Skin epidermis (tissue), 12 donors: ENCODE results near the gene RAB30.

Source experiments
- H3K27ac ChIP-seq, 21 experiments: fragments of 200-600 bp; sonication (generic) in 11 of 21; one replicate each; pipeline ENCODE4 v1.5.0; 2020; ENCODE audit warnings: mild to moderate bottlenecking in 3 of 21, inconsistent platforms in 2 of 21, moderate library complexity in 2 of 21
- H3K4me3 ChIP-seq, 7 experiments: fragments of 200-600 bp; sonication (generic) in 2 of 7; one replicate each; pipeline ENCODE4 v1.5.0; 2020; ENCODE audit warnings: inconsistent platforms in 2 of 7, mild to moderate bottlenecking in 2 of 7, moderate library complexity in 1 of 7

RAB30 gene

GRCh38 chr11:83044958-83045712 is 26.6 kb downstream of the RAB30 start:
- Histone ChIP-seq H3K4me3 (no peak overlapping the region), H3K27ac (peak overlapping the region in 1 of 21 experiments; percentile 39)

GRCh38 chr11:83042964-83043711 is 28.6 kb downstream of the RAB30 start:
- no peak overlapping the region for H3K4me3 ChIP-seq
- H3K27ac ChIP-seq: peak overlapping the region in 3 of 21 experiments; percentile 8 to 50 (median 21)

- H3K4me3 ChIP-seq: no peak overlapping the region
- peak overlapping the region in 1 of 21 experiments; percentile 59 for H3K27ac ChIP-seq
Observed at GRCh38 chr11:83041126-83041525, 30.6 kb downstream of the RAB30 start.

GRCh38 chr11:83039566-83039965 is 32.1 kb downstream of the RAB30 start:
- Histone ChIP-seq H3K27ac (no peak overlapping the region), H3K4me3 (no peak overlapping the region)

- no peak overlapping the region for H3K27ac ChIP-seq
Observed at GRCh38 chr11:83037877-83038276, 33.8 kb downstream of the RAB30 start.

GRCh38 chr11:83036701-83037100 is 35.0 kb downstream of the RAB30 start:
- no peak overlapping the region for H3K27ac ChIP-seq
- H3K4me3 ChIP-seq: no peak overlapping the region

More at GRCh38 chr11:83037877-83038276, 33.8 kb downstream of the RAB30 start:
- no peak overlapping the region for H3K4me3 ChIP-seq

- no peak overlapping the region for H3K4me3 ChIP-seq
Observed at GRCh38 chr11:83035070-83035854, 36.4 kb downstream of the RAB30 start.

GRCh38 chr11:83034673-83035014 is 37.1 kb downstream of the RAB30 start:
- no peak overlapping the region for H3K4me3 ChIP-seq
- H3K27ac ChIP-seq: peak overlapping the region in 18 of 21 experiments; percentile 9 to 76 (median 51)

More at GRCh38 chr11:83035070-83035854, 36.4 kb downstream of the RAB30 start:
- H3K27ac ChIP-seq: peak overlapping the region in 14 of 21 experiments; percentile 13 to 76 (median 51)

- H3K4me3 ChIP-seq: peak overlapping the region in 1 of 7 experiments; percentile 14
- peak overlapping the region in 18 of 21 experiments; percentile 13 to 76 (median 54) for H3K27ac ChIP-seq
Observed at GRCh38 chr11:83033972-83034672, 37.6 kb downstream of the RAB30 start.

- Histone ChIP-seq H3K4me3 (peak overlapping the region in 1 of 7 experiments; percentile 14), H3K27ac (peak overlapping the region in 18 of 21 experiments; percentile 4 to 76 (median 52))
Observed at GRCh38 chr11:83033371-83033770, 38.3 kb downstream of the RAB30 start.

GRCh38 chr11:83031127-83031526 is 40.6 kb downstream of the RAB30 start:
- H3K27ac ChIP-seq: peak overlapping the region in 1 of 21 experiments; percentile 10
- no peak overlapping the region for H3K4me3 ChIP-seq

GRCh38 chr11:83027794-83028193 is 43.9 kb downstream of the RAB30 start:
- no peak overlapping the region for H3K4me3 ChIP-seq
- no peak overlapping the region for H3K27ac ChIP-seq

GRCh38 chr11:83027289-83027688 is 44.4 kb downstream of the RAB30 start:
- Histone ChIP-seq H3K4me3 (no peak overlapping the region), H3K27ac (no peak overlapping the region)

- no peak overlapping the region for H3K4me3 ChIP-seq
- H3K27ac ChIP-seq: no peak overlapping the region
Observed at GRCh38 chr11:83026229-83026628, 45.5 kb downstream of the RAB30 start.

GRCh38 chr11:83025267-83025704 is 46.4 kb downstream of the RAB30 start:
- Histone ChIP-seq H3K27ac (no peak overlapping the region), H3K4me3 (no peak overlapping the region)

- Histone ChIP-seq H3K27ac (no peak overlapping the region), H3K4me3 (no peak overlapping the region)
Observed at GRCh38 chr11:83024270-83024854, 47.3 kb downstream of the RAB30 start.

GRCh38 chr11:83023410-83023809 is 48.3 kb downstream of the RAB30 start:
- Histone ChIP-seq H3K27ac (no peak overlapping the region), H3K4me3 (no peak overlapping the region)

GRCh38 chr11:83021780-83022125 is 49.9 kb downstream of the RAB30 start:
- peak overlapping the region in 1 of 21 experiments; percentile 14 for H3K27ac ChIP-seq

More at GRCh38 chr11:83021780-83022125, 49.9 kb downstream of the RAB30 start:
- no peak overlapping the region for H3K4me3 ChIP-seq
